ENCODE results near the gene TIMP2.

TIMP2 gene

DNA sequence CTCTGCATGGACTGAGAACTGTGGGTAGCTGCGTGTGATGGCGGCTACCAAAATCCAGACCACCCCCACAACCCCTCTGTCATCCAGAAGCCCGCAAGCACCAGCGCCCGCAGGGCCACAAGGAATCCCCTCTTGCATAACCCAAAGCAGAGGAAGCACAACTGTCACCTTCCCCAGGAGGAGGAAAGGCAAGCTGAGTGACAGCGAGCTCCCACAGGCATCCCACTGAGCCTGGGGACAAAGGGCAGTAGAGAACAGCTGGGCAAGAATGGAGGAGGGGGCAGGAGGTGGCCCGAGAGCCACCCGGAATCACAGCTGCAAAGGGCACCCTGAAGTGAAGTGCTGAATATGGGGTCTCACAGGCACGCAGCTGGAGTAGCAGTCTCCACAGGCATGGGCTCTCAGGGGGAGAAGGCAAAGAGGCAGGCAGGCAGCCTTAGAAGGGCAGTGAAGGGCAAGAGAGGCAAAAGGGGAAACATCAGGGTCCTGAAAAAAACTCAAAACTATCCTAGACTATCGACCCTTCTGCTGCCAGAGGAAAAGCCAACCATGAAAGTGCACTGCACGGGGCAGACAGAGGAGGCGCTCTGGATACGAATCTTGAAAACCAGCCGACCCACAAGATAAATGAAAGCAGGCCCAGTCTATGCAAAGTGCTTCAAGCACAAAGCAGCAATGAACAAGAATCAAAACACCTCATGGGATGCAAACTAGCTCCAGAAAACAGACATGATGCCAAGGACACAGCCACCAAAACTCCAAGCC is 101.7 kb downstream of the TIMP2 start:
- DNase-seq (ENCODE audit: low read depth, low spot score): no peak
- in situ Hi-C loops (cut with HindIII; ENCODE audit: low sequenced_read_pairs): loop anchor here (10.0 kb wide), 1 partner anchor 339 kb away; no protein-coding TSS in a partner anchor
- H3K4me3 ChIP-seq (ENCODE audit: low read depth, low read length): no peak overlapping the region
- TF ChIP-seq, protein P1, sequence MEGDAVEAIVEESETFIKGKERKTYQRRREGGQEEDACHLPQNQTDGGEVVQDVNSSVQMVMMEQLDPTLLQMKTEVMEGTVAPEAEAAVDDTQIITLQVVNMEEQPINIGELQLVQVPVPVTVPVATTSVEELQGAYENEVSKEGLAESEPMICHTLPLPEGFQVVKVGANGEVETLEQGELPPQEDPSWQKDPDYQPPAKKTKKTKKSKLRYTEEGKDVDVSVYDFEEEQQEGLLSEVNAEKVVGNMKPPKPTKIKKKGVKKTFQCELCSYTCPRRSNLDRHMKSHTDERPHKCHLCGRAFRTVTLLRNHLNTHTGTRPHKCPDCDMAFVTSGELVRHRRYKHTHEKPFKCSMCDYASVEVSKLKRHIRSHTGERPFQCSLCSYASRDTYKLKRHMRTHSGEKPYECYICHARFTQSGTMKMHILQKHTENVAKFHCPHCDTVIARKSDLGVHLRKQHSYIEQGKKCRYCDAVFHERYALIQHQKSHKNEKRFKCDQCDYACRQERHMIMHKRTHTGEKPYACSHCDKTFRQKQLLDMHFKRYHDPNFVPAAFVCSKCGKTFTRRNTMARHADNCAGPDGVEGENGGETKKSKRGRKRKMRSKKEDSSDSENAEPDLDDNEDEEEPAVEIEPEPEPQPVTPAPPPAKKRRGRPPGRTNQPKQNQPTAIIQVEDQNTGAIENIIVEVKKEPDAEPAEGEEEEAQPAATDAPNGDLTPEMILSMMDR (IDR thresholded peaks at IDR 0.05; ENCODE audit: low read depth, low read length): peak; percentile 24

DNA sequence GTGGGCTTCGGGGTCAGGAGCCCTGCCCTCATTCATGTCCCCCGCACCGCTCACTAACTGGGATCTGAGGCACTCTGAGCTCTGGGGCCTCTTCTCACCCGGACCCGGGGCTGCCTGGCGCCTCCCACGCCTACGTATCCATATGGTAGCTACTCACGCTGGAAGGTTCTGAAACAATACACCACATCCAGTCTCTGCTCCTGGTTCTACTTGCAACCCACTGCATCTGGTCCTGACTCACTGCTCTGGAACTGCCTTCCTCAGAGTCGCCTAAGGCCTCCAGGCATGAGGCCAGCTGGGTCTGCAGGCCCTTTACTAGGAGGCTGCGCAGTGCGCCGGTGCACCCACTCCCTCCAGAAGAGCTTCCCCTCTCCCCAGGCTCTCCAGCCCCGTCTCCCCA is 102.6 kb downstream of the TIMP2 start:
- in situ Hi-C loops (cut with HindIII; ENCODE audit: low sequenced_read_pairs): loop anchor here (10.0 kb wide), 1 partner anchor 338 kb away; no protein-coding TSS in a partner anchor
- TF ChIP-seq, protein P1 (IDR thresholded peaks at IDR 0.05; ENCODE audit: low read depth, low read length): no peak
- DNase-seq (ENCODE audit: low read depth, low spot score): peak; percentile 80
- H3K4me3 ChIP-seq (ENCODE audit: low read depth, low read length): no peak overlapping the region

DNA sequence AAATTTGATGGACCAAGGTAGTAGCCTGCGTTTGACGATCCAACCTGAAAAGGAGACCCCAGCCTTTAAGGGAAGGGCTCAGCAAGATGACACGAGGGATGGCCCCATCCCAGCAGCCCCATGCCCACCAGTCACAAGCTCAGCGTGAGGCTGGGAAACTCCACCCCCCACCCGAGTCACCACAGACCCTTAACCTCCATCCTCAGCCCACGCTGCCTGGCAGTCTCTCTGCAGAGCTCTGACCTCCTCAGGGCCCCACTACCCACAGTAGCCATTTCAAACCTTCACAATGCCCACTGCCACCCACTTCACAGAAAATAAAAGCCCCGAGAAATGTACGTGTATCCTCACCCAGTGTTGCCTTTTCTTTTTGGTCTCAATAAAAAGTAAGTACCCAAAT is 103.2 kb downstream of the TIMP2 start:
- no peak for DNase-seq (ENCODE audit: low read depth, low spot score)
- in situ Hi-C loops (cut with HindIII; ENCODE audit: low sequenced_read_pairs): loop anchor here (10.0 kb wide), 1 partner anchor 337 kb away; no protein-coding TSS in a partner anchor
- H3K4me3 ChIP-seq (ENCODE audit: low read depth, low read length): no peak overlapping the region
- TF ChIP-seq, protein P1 (IDR thresholded peaks at IDR 0.05; ENCODE audit: low read depth, low read length): no peak

DNA sequence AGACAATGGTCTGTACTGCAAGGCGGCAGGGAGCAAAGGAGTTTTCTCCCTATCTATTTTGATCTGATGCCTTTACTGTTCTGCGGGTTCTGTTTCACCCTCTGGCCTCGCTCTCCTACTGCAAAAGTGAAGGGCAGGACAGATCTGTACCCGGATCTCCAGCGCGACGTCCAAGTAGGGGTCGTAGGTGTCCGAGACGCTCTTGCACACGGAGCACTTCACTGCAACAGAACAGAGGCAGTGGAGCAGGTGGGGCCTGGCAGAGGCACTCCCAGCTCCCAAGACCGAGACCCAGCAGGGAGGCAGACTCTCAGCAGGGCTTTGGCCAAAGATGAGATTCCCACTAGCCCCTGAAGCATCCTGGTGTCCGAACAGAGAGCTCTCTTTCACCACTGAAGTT is 104.3 kb downstream of the TIMP2 start:
- DNase-seq (ENCODE audit: low read depth, low spot score): no peak
- TF ChIP-seq, protein P1 (IDR thresholded peaks at IDR 0.05; ENCODE audit: low read depth, low read length): no peak
- H3K4me3 ChIP-seq (ENCODE audit: low read depth, low read length): no peak overlapping the region
- in situ Hi-C loops (cut with HindIII; ENCODE audit: low sequenced_read_pairs): loop anchor here (10.0 kb wide), 1 partner anchor 336 kb away; no protein-coding TSS in a partner anchor

DNA sequence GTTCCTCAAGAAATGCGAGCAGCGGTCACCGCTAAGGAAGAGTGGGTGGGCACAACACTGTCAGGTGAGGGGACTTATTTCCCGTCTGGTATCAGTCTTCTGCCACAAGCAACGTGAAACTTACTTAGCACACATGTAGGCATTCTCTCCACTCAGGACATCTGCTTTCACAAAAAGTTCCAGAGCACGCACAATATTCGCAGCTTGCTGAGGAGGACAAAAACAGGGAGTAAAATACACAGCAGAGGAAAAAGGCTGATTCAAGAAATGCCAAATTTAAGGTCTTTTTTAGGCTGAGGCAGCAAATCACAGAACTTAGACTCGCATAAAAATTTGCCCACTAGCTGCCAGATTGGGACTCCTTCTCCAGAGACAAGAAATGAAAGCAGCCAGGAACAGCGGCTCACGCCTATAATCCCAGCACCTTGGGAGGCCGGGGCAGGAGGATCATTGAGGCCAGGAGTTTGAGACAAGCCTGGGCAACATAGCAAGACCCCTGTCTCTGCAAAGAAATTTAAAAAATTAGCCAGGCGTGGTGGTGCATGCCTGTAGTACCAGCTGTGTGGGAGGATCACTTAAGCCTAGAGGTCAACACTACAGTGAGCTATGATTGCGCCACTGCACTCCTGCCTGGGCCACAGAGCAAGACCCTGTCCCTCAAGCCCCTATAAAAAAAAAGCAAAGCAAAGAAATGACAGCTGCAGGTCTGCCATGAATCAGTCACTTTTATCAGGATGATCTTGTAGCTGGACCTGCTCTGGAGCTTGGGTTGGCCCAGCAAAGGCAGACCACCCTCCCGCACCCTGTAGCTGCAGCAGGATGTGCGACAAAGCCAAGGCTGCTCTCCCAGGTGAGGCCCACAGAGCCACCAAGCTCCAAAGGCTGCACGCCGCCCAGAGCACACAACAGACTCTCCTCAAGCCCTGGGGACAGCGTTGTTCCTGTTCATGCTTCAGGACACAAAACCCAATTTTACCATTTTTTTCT is 105.1 kb downstream of the TIMP2 start:
- H3K4me3 ChIP-seq (ENCODE audit: low read depth, low read length): no peak overlapping the region
- DNase-seq (ENCODE audit: low read depth, low spot score): no peak
- in situ Hi-C loops (cut with HindIII; ENCODE audit: low sequenced_read_pairs): loop anchor here (10.0 kb wide), 1 partner anchor 335 kb away; no protein-coding TSS in a partner anchor
- TF ChIP-seq, protein P1 (IDR thresholded peaks at IDR 0.05; ENCODE audit: low read depth, low read length): no peak

DNA sequence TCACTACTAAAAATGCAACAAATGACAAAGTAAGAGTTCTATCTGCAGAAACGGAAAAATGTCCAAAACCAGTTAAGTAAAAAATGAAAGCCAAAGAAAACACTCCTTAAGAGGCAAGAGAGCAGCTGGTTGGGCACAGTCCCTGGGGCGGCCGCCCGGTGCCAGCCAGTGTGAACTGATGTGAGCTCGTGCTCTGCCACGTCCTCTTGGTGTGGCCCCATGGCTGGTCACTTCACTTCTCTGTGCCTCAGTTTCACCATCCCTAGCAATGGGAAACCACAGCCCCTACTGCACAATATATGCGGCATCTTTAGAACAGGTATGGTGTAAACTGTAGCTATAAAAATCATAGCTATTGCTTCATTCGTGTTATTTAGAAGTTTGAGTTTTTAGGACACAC is 105.8 kb downstream of the TIMP2 start:
- TF ChIP-seq, protein P1 (IDR thresholded peaks at IDR 0.05; ENCODE audit: low read depth, low read length): no peak

More for the DNA sequence above, 105.8 kb downstream of the TIMP2 start:
- H3K4me3 ChIP-seq (ENCODE audit: low read depth, low read length): no peak overlapping the region
- DNase-seq (ENCODE audit: low read depth, low spot score): no peak
- in situ Hi-C loops (cut with HindIII; ENCODE audit: low sequenced_read_pairs): no loop called here

Measured in astrocyte of the spinal cord (primary cell).